Lower leg skin (tissue), 3 donors: ENCODE measurements around the gene LIPT1.

ENCODE experiments used
- CTCF ChIP-seq, 3 donors: fragments of 450-650 bp; IDR thresholded peaks; one replicate each; pipeline ENCODE4 v1.5.1; 2016; ENCODE audit warnings: antibody characterized with exemption in 3 of 3, mild to moderate bottlenecking in 3 of 3, moderate library complexity in 2 of 3
- POLR2A ChIP-seq, 2 donors: fragments of 450-650 bp; IDR thresholded peaks; one replicate each; pipeline ENCODE4 v1.6.1; 2016 to 2017; ENCODE audit warnings: antibody characterized with exemption in 2 of 2, mild to moderate bottlenecking in 1 of 2, moderate library complexity in 1 of 2

- TF ChIP-seq CTCF (IDR thresholded peaks at IDR 0.05) (no peak), POLR2A (IDR thresholded peaks at IDR 0.05) (no peak)
Observed at GRCh38 chr2:99169534-99169933, 14.8 kb downstream of the LIPT1 start.
